Measurements from ENCODE around the gene EGLN2.
"Not testable (repeated sequence)": the region's sequence is repeated elsewhere in the genome, so short reads cannot be mapped to it uniquely, and the experiment has no call there.

Gene EGLN2

DNA sequence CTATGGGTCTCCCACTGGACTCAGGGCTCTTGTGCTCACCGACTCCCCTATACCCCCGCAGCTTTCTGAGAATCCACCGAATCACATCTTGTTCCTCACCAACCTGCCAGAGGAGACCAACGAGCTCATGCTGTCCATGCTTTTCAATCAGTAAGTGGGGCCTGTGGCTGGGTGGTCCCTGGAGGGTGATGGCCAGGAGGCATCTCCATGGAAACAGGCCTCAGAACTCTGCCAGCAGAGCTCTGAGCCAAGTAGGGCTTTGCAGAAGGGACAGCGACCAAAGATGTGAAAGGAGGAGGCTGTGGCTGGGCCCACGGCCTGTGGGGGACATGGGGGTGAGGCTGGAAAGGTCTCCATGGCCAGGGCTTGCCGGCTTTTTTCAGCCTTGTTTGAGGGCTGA, 35.5 kb upstream of the EGLN2 start:
- H3K9me3 Mint-ChIP-seq: no peaks in the 10 kb centered on the region
- H3K4me1 Mint-ChIP-seq: no peaks in the 10 kb centered on the region
- H3K36me3 Mint-ChIP-seq (ENCODE audit: low read depth): peaks cover 70% of the 10 kb centered on the region
- no peaks in the 10 kb centered on the region for H3K27me3 Mint-ChIP-seq (ENCODE audit: low read depth)
- no peak overlapping the region for H3K4me3 Mint-ChIP-seq
- TF ChIP-seq, protein P1, sequence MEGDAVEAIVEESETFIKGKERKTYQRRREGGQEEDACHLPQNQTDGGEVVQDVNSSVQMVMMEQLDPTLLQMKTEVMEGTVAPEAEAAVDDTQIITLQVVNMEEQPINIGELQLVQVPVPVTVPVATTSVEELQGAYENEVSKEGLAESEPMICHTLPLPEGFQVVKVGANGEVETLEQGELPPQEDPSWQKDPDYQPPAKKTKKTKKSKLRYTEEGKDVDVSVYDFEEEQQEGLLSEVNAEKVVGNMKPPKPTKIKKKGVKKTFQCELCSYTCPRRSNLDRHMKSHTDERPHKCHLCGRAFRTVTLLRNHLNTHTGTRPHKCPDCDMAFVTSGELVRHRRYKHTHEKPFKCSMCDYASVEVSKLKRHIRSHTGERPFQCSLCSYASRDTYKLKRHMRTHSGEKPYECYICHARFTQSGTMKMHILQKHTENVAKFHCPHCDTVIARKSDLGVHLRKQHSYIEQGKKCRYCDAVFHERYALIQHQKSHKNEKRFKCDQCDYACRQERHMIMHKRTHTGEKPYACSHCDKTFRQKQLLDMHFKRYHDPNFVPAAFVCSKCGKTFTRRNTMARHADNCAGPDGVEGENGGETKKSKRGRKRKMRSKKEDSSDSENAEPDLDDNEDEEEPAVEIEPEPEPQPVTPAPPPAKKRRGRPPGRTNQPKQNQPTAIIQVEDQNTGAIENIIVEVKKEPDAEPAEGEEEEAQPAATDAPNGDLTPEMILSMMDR (IDR thresholded peaks at IDR 0.05; ENCODE audit: unreplicated experiment in 3 of 3): no peak
- H3K27ac Mint-ChIP-seq: no peak overlapping the region

DNA sequence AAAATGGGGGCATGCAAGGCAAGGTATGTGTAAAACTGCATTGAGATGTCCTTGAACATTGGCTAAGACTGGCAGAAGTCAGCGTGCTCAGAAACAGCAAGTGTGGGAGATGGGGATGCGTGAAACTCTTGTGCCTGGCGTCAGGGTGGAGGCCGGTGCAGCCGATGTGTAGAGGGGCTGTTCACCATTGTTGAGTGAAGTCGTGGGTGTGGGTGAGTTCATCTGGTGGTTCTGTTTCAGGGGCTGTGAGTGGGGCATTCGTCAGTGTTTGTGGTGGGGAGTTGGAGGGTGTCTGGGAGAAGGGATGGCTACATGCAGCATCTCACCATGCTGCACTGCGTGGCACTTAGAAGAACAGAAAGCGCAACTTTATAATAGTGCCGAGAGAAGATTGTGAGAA, 35.0 kb upstream of the EGLN2 start:
- no peaks in the 10 kb centered on the region for H3K27me3 Mint-ChIP-seq (ENCODE audit: low read depth)
- H3K36me3 Mint-ChIP-seq (ENCODE audit: low read depth): peaks cover 69% of the 10 kb centered on the region
- no peak overlapping the region for H3K4me3 Mint-ChIP-seq
- TF ChIP-seq, protein P1 (IDR thresholded peaks at IDR 0.05; ENCODE audit: unreplicated experiment in 3 of 3): no peak
- H3K27ac Mint-ChIP-seq: no peak overlapping the region
- H3K9me3 Mint-ChIP-seq: no peaks in the 10 kb centered on the region
- no peaks in the 10 kb centered on the region for H3K4me1 Mint-ChIP-seq

DNA sequence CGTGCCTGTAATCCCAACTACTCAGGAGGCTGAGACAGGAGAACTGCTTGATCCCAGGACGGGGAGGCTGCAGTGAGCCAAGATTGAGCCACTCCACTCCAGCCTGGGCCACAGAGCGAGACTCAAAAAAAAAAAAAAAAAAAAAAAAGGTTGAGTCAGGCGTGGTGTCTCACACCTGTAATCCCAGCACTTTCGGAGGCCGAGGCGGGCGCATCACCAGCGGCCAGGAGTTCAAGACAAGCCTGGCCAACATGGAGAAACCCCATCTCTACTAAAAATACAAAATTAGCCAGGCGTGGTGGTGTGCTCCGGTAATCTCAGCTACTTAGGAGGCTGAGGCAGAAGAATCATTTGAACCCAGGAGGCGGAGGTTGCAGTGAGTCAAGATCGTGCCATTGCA, 32.6 kb upstream of the EGLN2 start:
- not testable (repeated sequence) for H3K27ac Mint-ChIP-seq; H3K9me3 Mint-ChIP-seq; H3K27me3 Mint-ChIP-seq (ENCODE audit: low read depth); H3K4me1 Mint-ChIP-seq; H3K4me3 Mint-ChIP-seq
- peaks cover 55% of the 10 kb centered on the region for H3K36me3 Mint-ChIP-seq (ENCODE audit: low read depth)

DNA sequence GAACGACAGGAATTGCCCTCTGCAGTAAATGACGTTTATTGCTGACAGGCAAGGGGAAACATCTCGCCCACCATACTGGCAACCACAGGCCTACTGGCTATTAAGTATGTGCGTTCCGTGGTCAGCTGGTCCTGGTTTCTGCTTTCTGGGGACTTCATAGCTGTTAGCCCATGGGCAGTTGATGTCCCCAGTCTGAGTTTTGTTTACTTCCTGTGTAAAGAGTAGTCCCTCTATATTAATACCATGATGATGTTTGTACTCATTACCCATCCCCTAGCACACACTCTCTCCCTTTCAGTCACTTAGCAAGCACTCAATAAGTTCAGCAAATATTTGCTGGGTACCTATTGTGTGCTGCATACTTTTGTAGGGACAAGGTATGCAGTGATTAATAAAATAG, 30.1 kb upstream of the EGLN2 start:
- Mint-ChIP-seq H3K27ac (no peak overlapping the region), H3K4me1 (no peaks in the 10 kb centered on the region), H3K36me3 (ENCODE audit: low read depth) (peaks cover 34% of the 10 kb centered on the region), H3K27me3 (ENCODE audit: low read depth) (no peaks in the 10 kb centered on the region), H3K4me3 (no peak overlapping the region), H3K9me3 (no peaks in the 10 kb centered on the region)
- TF ChIP-seq, protein P1 (IDR thresholded peaks at IDR 0.05; ENCODE audit: unreplicated experiment in 3 of 3): no peak

DNA sequence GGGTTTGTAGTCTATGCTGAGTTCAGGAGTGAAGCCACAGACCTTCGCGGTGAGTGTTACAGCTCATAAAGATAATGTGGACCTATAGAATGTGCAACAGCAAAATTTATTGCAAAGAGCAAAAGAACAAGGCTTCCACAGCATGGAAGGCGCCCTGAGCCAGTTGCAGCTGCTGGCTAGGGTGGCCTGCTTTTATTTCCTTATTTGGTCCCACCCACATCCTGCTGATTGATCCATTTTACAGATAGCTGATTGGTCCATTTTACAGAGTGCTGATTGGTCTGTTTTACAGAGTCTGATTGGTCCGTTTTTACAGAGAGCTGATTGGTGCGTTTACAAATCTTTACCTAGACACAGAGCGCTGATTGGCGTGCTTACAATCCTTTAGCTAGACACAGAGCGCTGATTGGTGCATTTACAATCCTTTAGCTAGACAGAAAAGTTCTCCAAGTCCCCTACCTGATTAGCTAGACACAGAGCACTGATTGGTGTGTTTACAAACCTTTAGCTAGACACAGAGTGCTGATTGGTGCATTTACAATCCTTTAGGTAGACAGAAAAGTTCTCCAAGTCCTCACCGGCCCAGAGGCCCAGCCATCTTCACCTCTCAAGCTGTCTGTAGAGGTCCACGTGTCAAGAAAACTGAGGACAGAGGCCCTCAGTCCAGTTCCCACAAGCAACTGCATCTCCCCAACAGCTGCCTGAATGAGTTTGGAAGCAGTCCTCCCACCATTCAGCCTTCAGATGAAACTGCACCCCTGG, 27.7 kb upstream of the EGLN2 start:
- H3K4me1 Mint-ChIP-seq; H3K9me3 Mint-ChIP-seq; H3K4me3 Mint-ChIP-seq; H3K27me3 Mint-ChIP-seq (ENCODE audit: low read depth): not testable (repeated sequence)
- H3K27ac Mint-ChIP-seq: peak overlapping the region in 1 of 3 experiments; percentile 1
- peaks cover 12% of the 10 kb centered on the region for H3K36me3 Mint-ChIP-seq (ENCODE audit: low read depth)

DNA sequence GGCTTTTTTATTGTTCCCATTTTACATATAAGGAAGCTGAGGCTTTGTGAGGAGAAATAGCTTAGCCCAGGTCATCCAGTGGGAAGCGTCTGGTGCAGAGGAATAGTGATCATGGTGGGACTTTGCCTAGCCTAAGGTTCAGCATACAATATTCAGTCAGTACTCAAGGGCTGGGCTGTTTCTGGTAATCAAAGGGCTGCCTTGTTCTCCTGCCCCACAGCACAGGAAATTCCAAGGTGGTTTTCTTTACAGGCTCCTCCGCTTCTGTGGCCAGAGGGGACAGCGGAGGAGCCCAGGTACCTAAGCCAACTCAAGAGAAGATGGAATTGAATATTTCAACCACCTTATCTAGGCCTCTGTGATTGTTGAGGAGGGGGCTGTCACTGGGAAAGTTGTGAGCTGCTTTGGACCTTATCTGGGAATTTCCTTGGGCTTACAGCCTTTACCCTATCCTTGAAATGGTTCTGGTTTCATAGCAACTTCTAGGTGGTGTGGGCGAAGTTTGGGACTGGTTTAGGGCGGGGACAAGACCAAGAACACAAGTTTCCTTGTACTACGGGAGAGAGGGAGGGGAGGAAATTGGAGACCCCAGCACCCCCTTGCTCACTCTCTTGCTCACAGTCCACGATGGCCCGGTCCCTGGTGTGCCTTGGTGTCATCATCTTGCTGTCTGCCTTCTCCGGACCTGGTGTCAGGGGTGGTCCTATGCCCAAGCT, 23.9 kb upstream of the EGLN2 start, which contains the start of gene MIA:
Gene MIA (plus strand): TSS at position 606 of the 716 bp plus-strand sequence. CDS start 22 bp downstream, at position 628.
- Mint-ChIP-seq H3K4me1 (peaks cover 14% of the 10 kb centered on the region), H3K4me3 (peak within 1 kb of the TSS; percentile 50 to 61 (median 52)), H3K9me3 (no peaks in the 10 kb centered on the region), H3K36me3 (ENCODE audit: low read depth) (peaks cover 8% of the 10 kb centered on the region), H3K27ac (peak within 1 kb of the TSS; percentile 55 to 100 (median 73)), H3K27me3 (ENCODE audit: low read depth) (no peaks in the 10 kb centered on the region)
- TF ChIP-seq, protein P1 (IDR thresholded peaks at IDR 0.05; ENCODE audit: unreplicated experiment in 3 of 3): no peak
